Lower leg skin (tissue), 3 donors: ENCODE data around the gene WDFY2.

Source experiments
- CTCF ChIP-seq, 3 donors: fragments of 450-650 bp; IDR thresholded peaks; one replicate each; pipeline ENCODE4 v1.5.1; 2016; ENCODE audit warnings: antibody characterized with exemption in 3 of 3, mild to moderate bottlenecking in 3 of 3, moderate library complexity in 2 of 3
- POLR2A ChIP-seq, 2 donors: fragments of 450-650 bp; IDR thresholded peaks; one replicate each; pipeline ENCODE4 v1.6.1; 2016 to 2017; ENCODE audit warnings: antibody characterized with exemption in 2 of 2, mild to moderate bottlenecking in 1 of 2, moderate library complexity in 1 of 2

GRCh38 chr13:51643105-51643881 lies 59.0 kb downstream of the WDFY2 start:
- TF ChIP-seq CTCF (IDR thresholded peaks at IDR 0.05) (no peak), POLR2A (IDR thresholded peaks at IDR 0.05) (no peak)
